GM23248 (cell line): Measurements from ENCODE around the gene NEU4. TPM values are rescaled to one million over a fixed set of nuclear protein-coding genes. Genes with fewer than 3 reads are reported as not detected.

Experiments
- DNase-seq: peaks from one replicate; pipeline ENCODE4 v3.0.0-alpha.2; 2015
- H2AFZ ChIP-seq: fragments of 200-600 bp; sonication (generic); 2 replicates; pipeline ENCODE4 v1.6.1; 2016; ENCODE audit warnings: antibody characterized with exemption
- H3F3A ChIP-seq: fragments of 200-600 bp; sonication (generic); 2 replicates; pipeline ENCODE4 v1.6.1; 2016; ENCODE audit warnings: mild to moderate bottlenecking, antibody characterized with exemption, mixed run types; ENCODE audit not compliant: insufficient read depth
- H3K27ac ChIP-seq: fragments of 200-600 bp; sonication (generic); 2 replicates; pipeline ENCODE4 v1.5.1; 2016; ENCODE audit warnings: mild to moderate bottlenecking
- H3K27me3 ChIP-seq: fragments of 200-600 bp; sonication (generic); replicated peaks from 2 replicates; pipeline ENCODE4 v1.6.1; 2016; ENCODE audit warnings: mild to moderate bottlenecking; ENCODE audit not compliant: insufficient read depth
- H3K36me3 ChIP-seq: fragments of 200-600 bp; sonication (generic); 2 replicates; pipeline ENCODE4 v1.6.1; 2016; ENCODE audit warnings: low read depth, mild to moderate bottlenecking
- H3K4me1 ChIP-seq: fragments of 200-600 bp; sonication (generic); 2 replicates; pipeline ENCODE4 v1.6.1; 2016; ENCODE audit warnings: mild to moderate bottlenecking; ENCODE audit not compliant: insufficient read depth
- H3K4me2 ChIP-seq: fragments of 200-600 bp; sonication (generic); one replicate; pipeline ENCODE4 v1.6.1; 2016; ENCODE audit warnings: mild to moderate bottlenecking; ENCODE audit not compliant: unreplicated experiment
- H3K4me3 ChIP-seq: fragments of 200-600 bp; sonication (generic); 2 replicates; pipeline ENCODE4 v1.5.1; 2016; ENCODE audit warnings: mild to moderate bottlenecking
- H3K79me2 ChIP-seq: fragments of 200-600 bp; sonication (generic); 2 replicates; pipeline ENCODE4 v1.6.1; 2016; ENCODE audit warnings: mild to moderate bottlenecking; ENCODE audit not compliant: insufficient read depth
- H3K9ac ChIP-seq: fragments of 200-600 bp; sonication (generic); 2 replicates; pipeline ENCODE4 v1.6.1; 2016; ENCODE audit warnings: mild to moderate bottlenecking
- H3K9me2 ChIP-seq: fragments of 200-600 bp; sonication (generic); 2 replicates; pipeline ENCODE4 v1.6.1; 2016; ENCODE audit warnings: mixed run types, mild to moderate bottlenecking, moderate library complexity; ENCODE audit not compliant: insufficient read depth
- H3K9me3 ChIP-seq: fragments of 200-600 bp; sonication (generic); one replicate; pipeline ENCODE4 v1.6.1; 2017; ENCODE audit warnings: low read depth
- H4K20me1 ChIP-seq: fragments of 200-600 bp; sonication (generic); 2 replicates; pipeline ENCODE4 v1.6.0; 2016; ENCODE audit not compliant: insufficient read depth
- EZH2 ChIP-seq: fragments of 200-600 bp; sonication (generic); IDR thresholded peaks from 2 replicates; pipeline ENCODE4 v1.6.1; 2018; ENCODE audit warnings: antibody characterized with exemption, mild to moderate bottlenecking; ENCODE audit not compliant: insufficient read depth, poor library complexity, severe bottlenecking
- EZH2phosphoT487 ChIP-seq: fragments of 200-600 bp; sonication (generic); IDR thresholded peaks from 2 replicates; pipeline ENCODE4 v1.6.1; 2018; ENCODE audit warnings: antibody characterized with exemption, moderate library complexity, mild to moderate bottlenecking, low read depth; ENCODE audit not compliant: insufficient read depth
- WGBS, 2 experiments: methylation state at CpG; one replicate each; pipeline ENCODE4 v1.1.6; 2015 to 2017; ENCODE audit warnings: low lambda C conversion rate in 2 of 2, low coverage in 1 of 2; ENCODE audit errors: missing lambda C conversion rate in 2 of 2; 5-methylcytosine and 5-hydroxymethylcytosine counted together
- in situ Hi-C: fragments of 300-500 bp; cut with MboI; formaldehyde crosslinking; loops from 2 replicates; pipeline ENCODE4 v1.15.0; 2020
- polyA plus RNA-seq: library from polyadenylated mRNA; unstranded; fragments of >200 nt; fragmentation: Nextera tagmentation; extraction: Ambion mirVana; gene quantifications from 2 replicates; pipeline ENCODE4 v1.2.1, GENCODE V29; 2016
- total RNA-seq: library from RNA; depleted of rRNA; stranded (reverse); fragments of >200 nt; shearing (Covaris generic); gene quantifications from 2 replicates; pipeline ENCODE4 v1.2.3, GENCODE V29; 2014

NEU4 gene
- total and polyA plus RNA-seq, 2 experiments from 2014 or later = not detected

GRCh38 chr2:241854342-241855244 lies 45.6 kb downstream of the NEU4 start:
- Histone ChIP-seq H3F3A (no peaks in the 10 kb centered on the region), H3K4me2 (no peak overlapping the region), H4K20me1 (no peaks in the 10 kb centered on the region), H3K79me2 (no peaks in the 10 kb centered on the region), H3K4me3 (no peak overlapping the region), H3K9me2 (no peaks in the 10 kb centered on the region), H2AFZ (no peak overlapping the region), H3K36me3 (no peaks in the 10 kb centered on the region), H3K9me3 (no peaks in the 10 kb centered on the region), H3K4me1 (peaks cover 5% of the 10 kb centered on the region; the same call in 1 of the 2 replicates), H3K27me3 (no peaks in the 10 kb centered on the region), H3K9ac (no peak overlapping the region), H3K27ac (no peak overlapping the region)
- no peak for DNase-seq
- 72 to 73% methylated on average over 19 to 21 of the region's 21 CpGs for WGBS, 2 experiments
- no peak for TF ChIP-seq EZH2phosphoT487
- no peak for TF ChIP-seq EZH2
- in situ Hi-C loops = no loop called here

- no peak overlapping the region for H3K4me3 ChIP-seq
These were observed 46.4 kb downstream of the NEU4 start for GRCh38 chr2:241855245-241855887.

GRCh38 chr2:241855888-241856422 lies 47.0 kb downstream of the NEU4 start:
- Histone ChIP-seq H3K79me2 (no peaks in the 10 kb centered on the region), H3K36me3 (no peaks in the 10 kb centered on the region), H3K4me2 (no peak overlapping the region), H3K27ac (no peak overlapping the region), H3F3A (no peaks in the 10 kb centered on the region), H3K9me3 (no peaks in the 10 kb centered on the region), H2AFZ (no peak overlapping the region), H3K9me2 (no peaks in the 10 kb centered on the region), H3K27me3 (no peaks in the 10 kb centered on the region), H3K9ac (no peak overlapping the region), H3K4me3 (no peak overlapping the region), H4K20me1 (no peaks in the 10 kb centered on the region), H3K4me1 (peaks cover 5% of the 10 kb centered on the region; the same call in 1 of the 2 replicates)
- in situ Hi-C loops = no loop called here
- TF ChIP-seq EZH2 (no peak), EZH2phosphoT487 (no peak)
- no peak for DNase-seq
- WGBS, 2 experiments = 66 to 74% methylated on average over 15 to 19 of the region's 20 CpGs

More at GRCh38 chr2:241855245-241855887, 46.4 kb downstream of the NEU4 start:
- no peak for TF ChIP-seq EZH2
- TF ChIP-seq EZH2phosphoT487 = no peak
- no peaks in the 10 kb centered on the region for H3K79me2 ChIP-seq
- no peak overlapping the region for H2AFZ ChIP-seq
- no peaks in the 10 kb centered on the region for H3F3A ChIP-seq
- H3K4me1 ChIP-seq = peaks cover 5% of the 10 kb centered on the region; the same call in 1 of the 2 replicates
- no peaks in the 10 kb centered on the region for H4K20me1 ChIP-seq
- H3K9me3 ChIP-seq = no peaks in the 10 kb centered on the region
- no peaks in the 10 kb centered on the region for H3K9me2 ChIP-seq
- no peak overlapping the region for H3K27ac ChIP-seq
- no peaks in the 10 kb centered on the region for H3K27me3 ChIP-seq
- whole genome bisulfite sequencing, 2 experiments = 80 to 83% methylated on average over 17 to 18 of the region's 18 CpGs
- H3K9ac ChIP-seq = no peak overlapping the region
- H3K36me3 ChIP-seq = no peaks in the 10 kb centered on the region
- in situ Hi-C loops = no loop called here
- DNase-seq = no peak
- no peak overlapping the region for H3K4me2 ChIP-seq

DNA sequence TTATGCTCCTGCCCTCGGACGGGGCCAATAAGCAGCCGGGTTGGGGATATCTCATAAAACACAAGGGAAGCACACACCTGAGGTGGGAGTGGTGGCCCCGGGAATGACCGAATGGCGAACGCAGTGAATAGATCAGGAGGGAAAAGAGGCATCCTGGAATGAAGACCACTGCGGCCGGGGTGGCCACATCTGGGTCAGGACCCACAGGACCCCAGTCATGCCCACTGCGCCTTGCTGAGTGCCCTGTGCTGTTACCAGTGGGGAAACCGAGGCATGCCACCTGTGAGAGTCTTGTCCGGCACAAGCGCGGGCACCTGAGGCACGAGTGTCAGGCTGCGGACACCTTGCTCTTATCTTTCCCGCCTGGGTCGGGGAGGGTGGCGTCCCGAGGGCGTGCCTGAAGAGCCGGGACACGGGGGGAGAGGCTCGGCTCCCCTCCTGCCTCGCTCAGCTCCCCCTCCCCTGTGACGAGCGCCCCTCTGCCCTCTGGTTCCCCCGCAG lies 48.1 kb downstream of the NEU4 start:
- Histone ChIP-seq H3K27ac (no peak overlapping the region), H3K79me2 (no peaks in the 10 kb centered on the region), H3F3A (no peaks in the 10 kb centered on the region), H3K9me3 (no peaks in the 10 kb centered on the region), H3K4me2 (no peak overlapping the region), H3K9ac (no peak overlapping the region), H3K27me3 (no peaks in the 10 kb centered on the region), H4K20me1 (no peaks in the 10 kb centered on the region), H3K36me3 (no peaks in the 10 kb centered on the region), H3K4me3 (no peak overlapping the region), H3K9me2 (no peaks in the 10 kb centered on the region), H3K4me1 (peaks cover 5% of the 10 kb centered on the region; the same call in 1 of the 2 replicates), H2AFZ (no peak overlapping the region)
- WGBS, 2 experiments = 74 to 81% methylated on average over 18 to 28 of the region's 28 CpGs
- TF ChIP-seq EZH2phosphoT487 = no peak
- no peak for TF ChIP-seq EZH2
- in situ Hi-C loops = no loop called here
- no peak for DNase-seq
